Muscle of back (tissue), 11 donors: ENCODE results near the gene DBNDD2. TPM values are rescaled to one million over a fixed set of nuclear protein-coding genes. Genes with fewer than 3 reads are reported as not detected.
A peak's percentile ranks its signal among the peaks of the same experiment; 100 is the strongest.

ENCODE experiments used
- DNase-seq, 3 donors: peaks; one replicate each; pipeline versions ENCODE4 v3.0.0 to v3.0.0-alpha.2; 2013
- polyA plus RNA-seq, 10 donors: library from polyadenylated mRNA; unstranded; fragments of 120-200 nt; gene quantifications; one replicate each; pipeline ENCODE4 v1.2.1, GENCODE V29; 2013; ENCODE audit not compliant: insufficient read length in 10 of 10

Gene DBNDD2
- polyA plus RNA-seq, 10 donors, result 17.2 to 26.4 (median 22.8) TPM

GRCh38 chr20:45374966-45375365, 33.1 kb upstream of the DBNDD2 start:
- DNase-seq, result no peak

- DNase-seq, result no peak
These were observed 30.8 kb upstream of the DBNDD2 start for GRCh38 chr20:45377269-45377668.

GRCh38 chr20:45378191-45378590, 29.9 kb upstream of the DBNDD2 start, which contains the start of gene TP53TG5:
TP53TG5 (minus strand) TSS chr20:45378325; CDS start chr20:45378236, 89 bp downstream.
- DNase-seq, result no peak

GRCh38 chr20:45387274-45387673, 20.8 kb upstream of the DBNDD2 start:
- no peak for DNase-seq

GRCh38 chr20:45390931-45391330, 17.2 kb upstream of the DBNDD2 start:
- DNase-seq, result no peak

- no peak for DNase-seq
These were observed 16.5 kb upstream of the DBNDD2 start for GRCh38 chr20:45391559-45391958.

GRCh38 chr20:45392733-45393132, 15.4 kb upstream of the DBNDD2 start:
- no peak for DNase-seq

- DNase-seq, result no peak
These were observed 13.6 kb upstream of the DBNDD2 start for GRCh38 chr20:45394221-45395113.

GRCh38 chr20:45395114-45395415, 13.0 kb upstream of the DBNDD2 start:
- no peak for DNase-seq

GRCh38 chr20:45399018-45399417, 9.1 kb upstream of the DBNDD2 start:
- no peak for DNase-seq

GRCh38 chr20:45400346-45401031, 7.6 kb upstream of the DBNDD2 start:
- DNase-seq, result no peak

GRCh38 chr20:45402946-45403345, 5.1 kb upstream of the DBNDD2 start:
- no peak for DNase-seq

GRCh38 chr20:45404438-45404837, 3.7 kb upstream of the DBNDD2 start:
- no peak for DNase-seq

GRCh38 chr20:45405571-45406259, 2.4 kb upstream of the DBNDD2 start:
- peak in 1 of 3 donors; percentile 36 for DNase-seq

GRCh38 chr20:45406260-45407066, 1.6 kb upstream of the DBNDD2 start:
- peak in 1 of 3 donors; percentile 61 for DNase-seq

GRCh38 chr20:45407067-45407745, 883 bp upstream of the DBNDD2 start:
- DNase-seq, result peak in 1 of 3 donors; percentile 49

- no peak for DNase-seq
These were observed 641 bp downstream of the DBNDD2 start for GRCh38 chr20:45408646-45409213.

GRCh38 chr20:45409521-45410272, 1.6 kb downstream of the DBNDD2 start:
- DNase-seq, result no peak

- no peak for DNase-seq
These were observed 2.8 kb downstream of the DBNDD2 start for GRCh38 chr20:45410887-45411286.

GRCh38 chr20:45412653-45413052, 4.6 kb downstream of the DBNDD2 start:
- no peak for DNase-seq
